Brain microvascular endothelial cell (primary cell): Measurements from ENCODE around the gene PTPRN2.

ENCODE experiments used
- DNase-seq: peaks from one replicate; pipeline ENCODE4 v3.0.0-alpha.2; 2020
- H3K27ac ChIP-seq: fragments of 250-450 bp; sonication (Bioruptor Pico); 2 replicates; pipeline ENCODE4 v1.5.1; 2020; ENCODE audit warnings: mild to moderate bottlenecking, moderate library complexity
- H3K27me3 ChIP-seq: fragments of 250-450 bp; sonication (Bioruptor Pico); replicated peaks from 2 replicates; pipeline ENCODE4 v1.5.1; 2020; ENCODE audit warnings: mild to moderate bottlenecking
- H3K36me3 ChIP-seq: fragments of 250-450 bp; sonication (Bioruptor Pico); replicated peaks from 2 replicates; pipeline ENCODE4 v1.5.1; 2020; ENCODE audit warnings: mild to moderate bottlenecking
- H3K4me3 ChIP-seq: 2 replicates; pipeline ENCODE4 v1.5.1; 2011; ENCODE audit warnings: low read depth, mild to moderate bottlenecking, control low read depth, low read length, moderate library complexity
- in situ Hi-C: cut with HindIII; loops from 2 replicates; pipeline ENCODE4 v1.10.0; 2017; ENCODE audit warnings: low sequenced_read_pairs, low pct_ligation_motif_present
- TF ChIP-seq, protein P1 (sequence below): IDR thresholded peaks from 2 replicates; pipeline ENCODE4 v1.5.1; 2011; ENCODE audit warnings: low read depth, mild to moderate bottlenecking, moderate library complexity, low read length, control low read depth, inconsistent platforms; ENCODE audit errors: missing control alignments

The PTPRN2 gene

DNA sequence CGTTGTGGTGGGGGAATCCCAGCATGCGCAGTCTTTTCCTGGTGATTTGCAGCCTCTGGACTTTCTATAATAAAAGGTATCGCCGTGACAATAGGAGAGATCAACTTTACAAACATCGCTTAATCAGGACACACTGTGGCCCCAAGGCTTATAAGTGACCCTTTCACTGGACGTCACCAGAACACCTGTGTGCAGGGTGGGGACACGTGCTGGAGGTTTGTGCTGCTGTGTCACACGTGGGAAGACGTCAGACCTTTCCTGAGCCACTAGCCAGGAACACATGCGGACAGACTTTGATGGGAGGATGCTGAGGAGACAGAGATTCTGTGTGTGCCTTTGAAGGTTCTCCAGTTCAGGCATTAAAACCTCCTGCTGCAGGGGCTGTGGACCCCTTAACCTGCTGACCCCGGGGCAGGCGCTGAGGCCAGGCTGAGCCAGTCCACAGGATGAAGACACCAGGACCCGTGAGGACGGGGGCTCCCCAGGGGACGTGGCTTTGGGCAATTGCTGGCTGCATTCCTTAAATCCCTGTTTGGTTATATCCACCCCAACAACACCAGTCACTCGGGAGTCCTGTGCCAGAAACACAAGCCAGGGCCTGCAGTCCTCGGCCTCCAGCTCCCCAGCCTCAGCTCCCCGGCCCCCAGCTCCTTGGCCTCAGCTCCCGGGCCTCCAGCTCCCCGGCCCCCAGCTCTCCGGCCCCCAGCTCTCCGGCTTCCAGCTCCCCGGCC is 183.4 kb downstream of the PTPRN2 start:
- Histone ChIP-seq H3K4me3 (no peak overlapping the region), H3K27ac (no peak overlapping the region), H3K36me3 (no peaks in the 10 kb centered on the region), H3K27me3 (no peaks in the 10 kb centered on the region)
- TF ChIP-seq, protein P1, sequence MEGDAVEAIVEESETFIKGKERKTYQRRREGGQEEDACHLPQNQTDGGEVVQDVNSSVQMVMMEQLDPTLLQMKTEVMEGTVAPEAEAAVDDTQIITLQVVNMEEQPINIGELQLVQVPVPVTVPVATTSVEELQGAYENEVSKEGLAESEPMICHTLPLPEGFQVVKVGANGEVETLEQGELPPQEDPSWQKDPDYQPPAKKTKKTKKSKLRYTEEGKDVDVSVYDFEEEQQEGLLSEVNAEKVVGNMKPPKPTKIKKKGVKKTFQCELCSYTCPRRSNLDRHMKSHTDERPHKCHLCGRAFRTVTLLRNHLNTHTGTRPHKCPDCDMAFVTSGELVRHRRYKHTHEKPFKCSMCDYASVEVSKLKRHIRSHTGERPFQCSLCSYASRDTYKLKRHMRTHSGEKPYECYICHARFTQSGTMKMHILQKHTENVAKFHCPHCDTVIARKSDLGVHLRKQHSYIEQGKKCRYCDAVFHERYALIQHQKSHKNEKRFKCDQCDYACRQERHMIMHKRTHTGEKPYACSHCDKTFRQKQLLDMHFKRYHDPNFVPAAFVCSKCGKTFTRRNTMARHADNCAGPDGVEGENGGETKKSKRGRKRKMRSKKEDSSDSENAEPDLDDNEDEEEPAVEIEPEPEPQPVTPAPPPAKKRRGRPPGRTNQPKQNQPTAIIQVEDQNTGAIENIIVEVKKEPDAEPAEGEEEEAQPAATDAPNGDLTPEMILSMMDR = no peak
- no peak for DNase-seq
- in situ Hi-C loops = no loop called here

DNA sequence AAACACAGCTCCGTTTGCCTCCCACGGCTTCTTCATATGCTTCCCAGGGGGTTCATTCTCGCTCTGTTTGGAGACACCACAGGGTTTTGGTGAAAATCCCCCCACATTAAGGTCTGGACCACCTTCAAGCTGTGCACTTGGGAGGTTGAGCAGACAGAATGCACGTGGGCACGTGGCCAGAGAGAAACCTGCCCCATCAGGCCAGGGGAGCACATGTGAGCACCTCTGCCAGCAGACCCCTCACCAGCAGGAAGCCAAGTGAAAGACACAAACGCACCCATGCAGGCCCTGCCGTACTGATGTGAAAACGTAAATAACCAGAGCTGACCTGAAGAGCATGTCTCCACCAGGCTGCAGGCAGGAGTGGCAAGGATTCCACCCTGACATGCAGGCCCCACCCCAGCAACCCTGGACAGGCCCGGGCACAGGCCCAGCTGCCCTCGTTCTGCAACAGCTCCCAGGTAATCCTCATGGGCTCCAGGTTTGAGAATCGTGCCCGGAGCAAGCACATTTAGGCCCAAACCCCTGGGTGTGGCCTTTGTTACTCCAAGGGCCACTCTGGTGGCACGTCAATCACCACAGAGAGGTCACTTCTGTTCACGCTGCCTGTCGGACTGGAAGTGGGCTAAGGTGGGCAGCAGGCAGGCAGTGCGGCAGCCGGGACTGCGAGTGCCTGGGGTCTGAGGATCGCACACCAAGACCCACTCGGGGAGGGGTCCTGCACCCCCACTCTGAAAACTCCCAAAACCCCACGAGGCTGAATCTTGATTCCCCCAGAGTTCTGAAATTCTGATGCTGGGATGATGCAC is 184.4 kb downstream of the PTPRN2 start:
- H3K27ac ChIP-seq = no peak overlapping the region
- H3K36me3 ChIP-seq = no peaks in the 10 kb centered on the region
- TF ChIP-seq, protein P1 = no peak
- in situ Hi-C loops = no loop called here
- no peak overlapping the region for H3K4me3 ChIP-seq
- H3K27me3 ChIP-seq = no peaks in the 10 kb centered on the region
- DNase-seq = no peak

DNA sequence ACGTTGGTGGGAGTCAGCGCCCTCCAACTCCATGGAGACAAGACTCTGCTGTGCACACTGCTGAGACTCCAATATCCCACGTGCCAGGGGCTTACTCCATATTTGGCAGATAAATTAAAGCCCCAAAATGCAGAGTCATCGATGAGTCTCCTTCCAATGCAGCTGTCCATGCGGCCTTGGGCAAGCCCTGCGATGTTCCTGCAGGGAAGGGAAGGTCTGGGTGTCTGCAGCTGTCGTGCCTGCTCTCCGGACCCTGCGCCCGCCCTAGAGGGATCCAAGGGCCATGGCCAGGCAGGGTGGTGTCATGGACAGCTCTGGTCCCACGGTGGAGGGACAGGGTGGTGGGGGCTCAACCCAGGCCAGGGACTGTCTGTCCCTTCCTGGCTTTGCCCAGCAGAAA is 185.2 kb downstream of the PTPRN2 start:
- no peak for DNase-seq
- in situ Hi-C loops = no loop called here
- TF ChIP-seq, protein P1 = no peak
- H3K27me3 ChIP-seq = no peaks in the 10 kb centered on the region
- no peaks in the 10 kb centered on the region for H3K36me3 ChIP-seq
- H3K4me3 ChIP-seq = no peak overlapping the region
- no peak overlapping the region for H3K27ac ChIP-seq

DNA sequence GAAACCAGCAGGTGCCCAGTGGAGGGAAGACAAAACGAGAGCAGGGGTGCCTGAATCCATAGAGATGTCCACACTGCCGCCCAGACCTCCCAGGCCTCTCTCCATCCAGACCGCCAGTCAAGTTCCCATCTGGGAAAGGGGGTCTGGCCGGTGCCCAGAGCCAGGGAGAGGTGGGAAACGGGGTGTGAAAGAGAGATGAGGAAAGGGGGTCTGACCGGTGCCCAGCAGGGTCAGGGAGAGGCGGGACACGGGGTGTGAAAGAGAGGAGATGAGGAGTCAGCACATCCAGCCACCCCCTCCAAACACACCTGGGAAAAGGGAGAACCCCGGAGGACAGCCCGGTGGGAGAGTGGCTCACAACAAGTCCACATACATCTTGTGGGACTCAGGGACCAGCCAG is 185.8 kb downstream of the PTPRN2 start:
- in situ Hi-C loops = no loop called here
- TF ChIP-seq, protein P1 = no peak
- H3K27ac ChIP-seq = no peak overlapping the region
- DNase-seq = no peak
- H3K4me3 ChIP-seq = no peak overlapping the region
- no peaks in the 10 kb centered on the region for H3K36me3 ChIP-seq
- H3K27me3 ChIP-seq = no peaks in the 10 kb centered on the region

DNA sequence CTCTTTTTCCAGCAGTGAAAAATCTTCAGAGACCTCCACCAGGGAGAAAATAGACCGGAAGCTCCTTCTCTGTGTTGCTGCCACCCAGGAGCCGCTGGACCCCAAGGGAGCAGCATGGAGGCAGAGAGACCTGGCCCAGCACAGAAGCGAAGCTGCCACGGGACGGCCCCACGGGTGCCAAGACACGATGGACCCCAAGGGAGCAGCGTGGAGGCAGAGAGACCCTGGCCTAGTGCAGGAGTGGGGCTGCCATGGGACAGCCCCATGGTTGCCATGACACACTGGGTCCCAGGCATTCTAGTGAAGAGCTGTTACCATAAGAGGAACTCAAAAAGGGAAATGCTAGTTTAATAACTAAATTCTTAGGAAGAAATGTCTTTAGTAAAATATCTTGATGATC is 186.3 kb downstream of the PTPRN2 start:
- in situ Hi-C loops = no loop called here
- no peak for DNase-seq
- Histone ChIP-seq H3K4me3 (no peak overlapping the region), H3K36me3 (no peaks in the 10 kb centered on the region), H3K27me3 (no peaks in the 10 kb centered on the region), H3K27ac (no peak overlapping the region)
- TF ChIP-seq, protein P1 = no peak
